IMR-90 (cell line): ENCODE data around the gene HMG20B. TPM values are rescaled to one million over a fixed set of nuclear protein-coding genes. Genes with fewer than 3 reads are reported as not detected.
A peak's percentile ranks its signal among the peaks of the same experiment; 100 is the strongest.

Experiments used
- ATAC-seq: fragments of 200-7000 bp; cut with Tn5 transposase; 2 replicates; pipeline ENCODE4 v1.9.1; 2020; ENCODE audit warnings: low read depth, mild to moderate bottlenecking, moderate library complexity
- BruUV-seq: library from RNA; stranded (reverse); fragments of 400-500 nt; replicated peaks from 2 replicates; lab custom pipeline; 2021; lab: Mats Ljungman, UMichigan
- CTCF ChIA-PET: fragments of 300-600 bp; formaldehyde crosslinking; extraction: SDS; loops from one replicate; lab custom pipeline; 2021; ENCODE audit warnings: antibody characterized with exemption; lab: Yijun Ruan, JAX
- POLR2A ChIA-PET: fragments of 300-600 bp; sonication (Branson Sonifier 250); formaldehyde crosslinking; loops from one replicate; lab custom pipeline; 2022; ENCODE audit warnings: antibody characterized with exemption; ENCODE audit not compliant: unreplicated experiment; lab: Charles Lee
- DNase-seq: peaks from one replicate; pipeline ENCODE4 v3.0.0; 2013
- H2AFZ ChIP-seq: replicated peaks from 2 replicates; pipeline ENCODE3; 2013; ENCODE audit warnings: low read length, mild to moderate bottlenecking; ENCODE audit not compliant: poor library complexity
- H2AK5ac ChIP-seq: 2 replicates; pipeline ENCODE4 v1.6.1; 2013; ENCODE audit warnings: low read depth, low read length, inconsistent platforms
- H2AK9ac ChIP-seq: replicated peaks from 2 replicates; pipeline ENCODE3; 2013; ENCODE audit warnings: mild to moderate bottlenecking, low read depth, low read length, moderate library complexity; ENCODE audit not compliant: poor library complexity
- H2BK120ac ChIP-seq: 2 replicates; pipeline ENCODE4 v1.6.1; 2013; ENCODE audit warnings: low read depth, low read length, inconsistent platforms
- H2BK15ac ChIP-seq: 3 replicates; pipeline ENCODE4 v1.6.1; 2013; ENCODE audit warnings: low read depth, low read length, inconsistent platforms
- H2BK20ac ChIP-seq: 2 replicates; pipeline ENCODE4 v1.6.1; 2013; ENCODE audit warnings: low read depth, mild to moderate bottlenecking, inconsistent platforms, low read length, moderate library complexity
- H2BK5ac ChIP-seq: 2 replicates; pipeline ENCODE4 v1.6.1; 2013; ENCODE audit warnings: mild to moderate bottlenecking, low read depth, low read length, inconsistent platforms; ENCODE audit not compliant: poor library complexity, severe bottlenecking
- H3K14ac ChIP-seq: replicated peaks from 2 replicates; pipeline ENCODE4 v1.6.1; 2013; ENCODE audit warnings: low read depth, low read length, inconsistent platforms
- H3K18ac ChIP-seq: 2 replicates; pipeline ENCODE4 v1.6.1; 2013; ENCODE audit warnings: low read depth, low read length, control low read depth
- H3K23ac ChIP-seq: 2 replicates; pipeline ENCODE4 v1.6.1; 2013; ENCODE audit warnings: low read depth, low read length, inconsistent platforms
- H3K27ac ChIP-seq: 2 replicates; pipeline ENCODE4 v1.5.1; 2013; ENCODE audit warnings: mild to moderate bottlenecking, control low read depth, low read length; ENCODE audit not compliant: insufficient read depth
- H3K27me3 ChIP-seq: 2 replicates; pipeline ENCODE4 v1.6.1; 2013; ENCODE audit warnings: low read length; ENCODE audit not compliant: control insufficient read depth, insufficient read depth
- H3K36me3 ChIP-seq: 2 replicates; pipeline ENCODE4 v1.6.1; 2013; ENCODE audit warnings: low read length, mixed read lengths; ENCODE audit not compliant: control insufficient read depth, insufficient read depth
- H3K4ac ChIP-seq: 2 replicates; pipeline ENCODE4 v1.6.1; 2013; ENCODE audit warnings: low read depth, low read length, inconsistent platforms
- H3K4me1 ChIP-seq: 2 replicates; pipeline ENCODE4 v1.6.1; 2013; ENCODE audit warnings: low read length, mixed read lengths; ENCODE audit not compliant: control insufficient read depth, insufficient read depth
- H3K4me2 ChIP-seq: 2 replicates; pipeline ENCODE4 v1.6.1; 2013; ENCODE audit warnings: low read depth, mild to moderate bottlenecking, control low read depth, low read length, moderate library complexity
- H3K4me3 ChIP-seq: 2 replicates; pipeline ENCODE4 v1.5.1; 2013; ENCODE audit warnings: low read depth, mild to moderate bottlenecking, control low read depth, low read length, moderate library complexity; ENCODE audit not compliant: insufficient read depth
- H3K56ac ChIP-seq: 2 replicates; pipeline ENCODE4 v1.6.1; 2013; ENCODE audit warnings: low read length, inconsistent platforms; ENCODE audit not compliant: insufficient read depth; ENCODE audit errors: extremely low read depth
- H3K79me1 ChIP-seq, 2 experiments: 2 replicates each; pipeline ENCODE4 v1.6.1; 2013; ENCODE audit warnings: low read length in 2 of 2, inconsistent platforms in 1 of 2, low read depth in 1 of 2
- H3K9ac ChIP-seq: 2 replicates; pipeline ENCODE4 v1.6.1; 2013; ENCODE audit warnings: low read depth, low read length, control low read depth
- H3K9me1 ChIP-seq: 2 replicates; pipeline ENCODE4 v1.6.1; 2013; ENCODE audit warnings: low read length, inconsistent platforms; ENCODE audit not compliant: insufficient read depth
- H3K9me3 ChIP-seq: 2 replicates; pipeline ENCODE4 v1.6.1; 2013; ENCODE audit warnings: low read length; ENCODE audit not compliant: control insufficient read depth, insufficient read depth
- H4K20me1 ChIP-seq: 2 replicates; pipeline ENCODE4 v1.6.1; 2013; ENCODE audit warnings: low read length, inconsistent platforms; ENCODE audit not compliant: insufficient read depth
- H4K5ac ChIP-seq: 2 replicates; pipeline ENCODE4 v1.6.1; 2013; ENCODE audit warnings: mild to moderate bottlenecking, low read depth, low read length, control low read depth
- H4K8ac ChIP-seq, 2 experiments: 2 replicates each; pipeline ENCODE4 v1.6.1; 2013; ENCODE audit warnings: low read depth in 2 of 2, low read length in 2 of 2, control low read depth in 1 of 2, inconsistent platforms in 1 of 2
- H4K91ac ChIP-seq: 2 replicates; pipeline ENCODE4 v1.6.1; 2013; ENCODE audit warnings: low read depth, low read length, inconsistent platforms; ENCODE audit not compliant: insufficient read depth
- BHLHE40 ChIP-seq: fragments of 150-350 bp; IDR thresholded peaks from 2 replicates; pipeline ENCODE4 v1.6.1; 2016; ENCODE audit warnings: mild to moderate bottlenecking, low read depth, low read length
- CEBPB ChIP-seq: IDR thresholded peaks from 2 replicates; pipeline ENCODE4 v1.6.1; 2012; ENCODE audit warnings: low read depth, low read length, improper control_type of control experiment
- CHD1 ChIP-seq: IDR thresholded peaks from 2 replicates; pipeline ENCODE4 v1.6.1; 2012; ENCODE audit warnings: low read depth, low read length, improper control_type of control experiment
- FOS ChIP-seq: fragments of 150-350 bp; IDR thresholded peaks from 2 replicates; pipeline ENCODE4 v1.6.1; 2016; ENCODE audit warnings: low read depth, low read length
- MAFK ChIP-seq: IDR thresholded peaks from 2 replicates; pipeline ENCODE4 v1.6.1; 2012; ENCODE audit warnings: low read depth, low read length, improper control_type of control experiment
- MAZ ChIP-seq: IDR thresholded peaks from 2 replicates; pipeline ENCODE4 v1.6.1; 2012; ENCODE audit warnings: low read depth, mild to moderate bottlenecking, low read length, improper control_type of control experiment, moderate library complexity, borderline replicate concordance
- MXI1 ChIP-seq: IDR thresholded peaks from 2 replicates; pipeline ENCODE4 v1.6.1; 2012; ENCODE audit warnings: low read depth, mild to moderate bottlenecking, low read length, moderate library complexity, borderline replicate concordance
- NFE2L2 ChIP-seq: fragments of 150-350 bp; IDR thresholded peaks from 2 replicates; pipeline ENCODE4 v1.6.1; 2016; ENCODE audit warnings: low read depth, mild to moderate bottlenecking, low read length
- POLR2A ChIP-seq: IDR thresholded peaks from 2 replicates; pipeline ENCODE4 v1.6.1; 2012; ENCODE audit warnings: mild to moderate bottlenecking, low read depth, low read length
- RAD21 ChIP-seq: IDR thresholded peaks from 2 replicates; pipeline ENCODE4 v1.6.1; 2012; ENCODE audit warnings: low read length, improper control_type of control experiment
- RCOR1 ChIP-seq: IDR thresholded peaks from 2 replicates; pipeline ENCODE4 v1.6.1; 2012; ENCODE audit warnings: mild to moderate bottlenecking, low read length, improper control_type of control experiment; ENCODE audit not compliant: insufficient replicate concordance
- RFX5 ChIP-seq: IDR thresholded peaks from 2 replicates; pipeline ENCODE4 v1.8.0; 2012; ENCODE audit warnings: low read depth, mild to moderate bottlenecking, low read length, moderate library complexity
- SMC3 ChIP-seq: fragments of 150-350 bp; IDR thresholded peaks from 2 replicates; pipeline ENCODE4 v1.6.1; 2016; ENCODE audit warnings: low read depth, mild to moderate bottlenecking, antibody characterized with exemption, low read length, moderate library complexity
- WGBS, 2 experiments: methylation state at CpG; one replicate each; pipeline versions ENCODE4 v1.1.5 to v1.1.7; 2013; ENCODE audit warnings: missing lambda C conversion rate in 2 of 2; ENCODE audit not compliant: insufficient read length in 1 of 2; ENCODE audit errors: extremely low coverage in 2 of 2; 5-methylcytosine and 5-hydroxymethylcytosine counted together
- dilution Hi-C: fragments of 300-500 bp; cut with HindIII; formaldehyde crosslinking; loops from one replicate; pipeline ENCODE4 v1.14.3; 2018; ENCODE audit warnings: low sequenced_read_pairs; ENCODE audit not compliant: unreplicated experiment
- in situ Hi-C: fragments of 300-500 bp; cut with MboI; formaldehyde crosslinking; loops from 3 replicates; pipeline ENCODE4 v1.14.3; 2019; ENCODE audit warnings: low sequenced_read_pairs, inconsistent platforms, mixed read lengths
- intact Hi-C: fragments of 100-400 bp; cut with micrococcal nuclease; formaldehyde crosslinking; loops from 2 replicates; pipeline ENCODE4 v1.10.0; 2022
- polyA plus RNA-seq, 3 experiments: library from polyadenylated mRNA; depleted of rRNA; stranded (reverse); fragments of >200 nt; gene quantifications; 2 replicates each; pipeline ENCODE4 v1.2.3, GENCODE V29; 2012; ENCODE audit warnings: low replicate concordance in 1 of 3
- total RNA-seq: library from RNA; depleted of rRNA; stranded (reverse); fragments of >200 nt; gene quantifications from 2 replicates; pipeline ENCODE4 v1.2.3, GENCODE V29; 2012
- TF ChIP-seq, protein P1 (sequence below): fragments of 150-350 bp; IDR thresholded peaks from 2 replicates; pipeline ENCODE4 v1.6.1; 2017; ENCODE audit warnings: mild to moderate bottlenecking, antibody characterized with exemption, low read length, low read depth
- TF ChIP-seq, protein P2 (sequence below): fragments of 150-350 bp; IDR thresholded peaks from 2 replicates; pipeline ENCODE4 v1.6.1; 2016; ENCODE audit warnings: low read depth, mild to moderate bottlenecking, low read length, moderate library complexity, borderline replicate concordance
- TF ChIP-seq, protein P3 (sequence below): conservative IDR thresholded peaks from 2 replicates; pipeline ENCODE4 v1.5.1; 2012; ENCODE audit warnings: mild to moderate bottlenecking, low read depth, low read length, improper control_type of control experiment

HMG20B gene
- total and polyA plus RNA-seq, 2 of the 4 experiments (the other 2 are of a cell fraction), result 57.5 to 63.8 TPM

DNA sequence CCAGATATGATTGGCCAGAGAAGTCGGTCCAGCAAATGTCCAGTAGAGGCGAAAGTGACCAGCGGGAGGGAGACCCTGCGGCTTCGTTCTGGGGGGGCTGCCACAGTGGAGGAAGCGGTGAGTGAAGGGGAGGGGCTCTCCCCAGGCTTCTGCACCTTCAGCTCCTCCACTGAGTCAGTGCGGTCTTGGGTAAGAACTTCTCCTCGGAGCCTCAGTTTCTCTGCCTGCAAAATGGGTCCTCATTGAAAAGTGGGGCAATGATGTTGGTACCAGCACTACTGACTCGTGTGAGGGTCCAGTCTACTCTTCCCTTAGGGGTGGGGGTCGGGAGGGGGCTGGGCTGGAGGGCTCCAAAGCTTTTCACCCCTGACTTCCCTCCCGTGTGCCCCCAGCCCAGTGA is 16.7 kb downstream of the HMG20B start:
- POLR2A ChIA-PET, result no interaction called here
- Histone ChIP-seq H2BK120ac (no peak overlapping the region), H3K56ac (no peak overlapping the region), H3K4me2 (no peak overlapping the region), H3K79me1 (no peaks in the 10 kb centered on the region), H3K18ac (no peak overlapping the region), H3K14ac (no peak overlapping the region), H4K20me1 (no peaks in the 10 kb centered on the region), H2BK5ac (no peak overlapping the region), H4K8ac (no peak overlapping the region), H3K27me3 (peaks cover 13% of the 10 kb centered on the region), H3K27ac (no peak overlapping the region), H3K9me3 (no peaks in the 10 kb centered on the region; the same call in 1 of the 2 replicates), H3K9ac (no peak overlapping the region), H3K36me3 (no peaks in the 10 kb centered on the region), H3K23ac (no peak overlapping the region), H3K4me3 (no peak overlapping the region), H2BK20ac (no peak overlapping the region), H2AK9ac (no peak overlapping the region), H3K4me1 (no peaks in the 10 kb centered on the region), H4K91ac (no peak overlapping the region), H2BK15ac (no peak overlapping the region), H3K9me1 (no peaks in the 10 kb centered on the region), H2AK5ac (no peak overlapping the region), H4K5ac (no peak overlapping the region), H3K4ac (no peak overlapping the region), H2AFZ (peak overlapping the region; percentile 52)
- in situ Hi-C loops, result no loop called here
- DNase-seq (no peak), ATAC-seq (no peak)
- dilution Hi-C loops, result no loop called here
- whole genome bisulfite sequencing, 2 experiments, result no CpG with 5 or more reads among the region's 11 CpGs
- TF ChIP-seq RAD21 (no peak), MXI1 (no peak), CHD1 (no peak), BHLHE40 (no peak), NFE2L2 (no peak), RCOR1 (no peak), SMC3 (no peak), POLR2A (no peak), FOS (no peak), MAFK (no peak), MAZ (no peak), RFX5 (no peak), CEBPB (no peak)
- TF ChIP-seq, protein P1, sequence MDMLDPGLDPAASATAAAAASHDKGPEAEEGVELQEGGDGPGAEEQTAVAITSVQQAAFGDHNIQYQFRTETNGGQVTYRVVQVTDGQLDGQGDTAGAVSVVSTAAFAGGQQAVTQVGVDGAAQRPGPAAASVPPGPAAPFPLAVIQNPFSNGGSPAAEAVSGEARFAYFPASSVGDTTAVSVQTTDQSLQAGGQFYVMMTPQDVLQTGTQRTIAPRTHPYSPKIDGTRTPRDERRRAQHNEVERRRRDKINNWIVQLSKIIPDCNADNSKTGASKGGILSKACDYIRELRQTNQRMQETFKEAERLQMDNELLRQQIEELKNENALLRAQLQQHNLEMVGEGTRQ, result no peak
- TF ChIP-seq, protein P2, sequence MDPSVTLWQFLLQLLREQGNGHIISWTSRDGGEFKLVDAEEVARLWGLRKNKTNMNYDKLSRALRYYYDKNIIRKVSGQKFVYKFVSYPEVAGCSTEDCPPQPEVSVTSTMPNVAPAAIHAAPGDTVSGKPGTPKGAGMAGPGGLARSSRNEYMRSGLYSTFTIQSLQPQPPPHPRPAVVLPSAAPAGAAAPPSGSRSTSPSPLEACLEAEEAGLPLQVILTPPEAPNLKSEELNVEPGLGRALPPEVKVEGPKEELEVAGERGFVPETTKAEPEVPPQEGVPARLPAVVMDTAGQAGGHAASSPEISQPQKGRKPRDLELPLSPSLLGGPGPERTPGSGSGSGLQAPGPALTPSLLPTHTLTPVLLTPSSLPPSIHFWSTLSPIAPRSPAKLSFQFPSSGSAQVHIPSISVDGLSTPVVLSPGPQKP, result no peak
- TF ChIP-seq, protein P3, sequence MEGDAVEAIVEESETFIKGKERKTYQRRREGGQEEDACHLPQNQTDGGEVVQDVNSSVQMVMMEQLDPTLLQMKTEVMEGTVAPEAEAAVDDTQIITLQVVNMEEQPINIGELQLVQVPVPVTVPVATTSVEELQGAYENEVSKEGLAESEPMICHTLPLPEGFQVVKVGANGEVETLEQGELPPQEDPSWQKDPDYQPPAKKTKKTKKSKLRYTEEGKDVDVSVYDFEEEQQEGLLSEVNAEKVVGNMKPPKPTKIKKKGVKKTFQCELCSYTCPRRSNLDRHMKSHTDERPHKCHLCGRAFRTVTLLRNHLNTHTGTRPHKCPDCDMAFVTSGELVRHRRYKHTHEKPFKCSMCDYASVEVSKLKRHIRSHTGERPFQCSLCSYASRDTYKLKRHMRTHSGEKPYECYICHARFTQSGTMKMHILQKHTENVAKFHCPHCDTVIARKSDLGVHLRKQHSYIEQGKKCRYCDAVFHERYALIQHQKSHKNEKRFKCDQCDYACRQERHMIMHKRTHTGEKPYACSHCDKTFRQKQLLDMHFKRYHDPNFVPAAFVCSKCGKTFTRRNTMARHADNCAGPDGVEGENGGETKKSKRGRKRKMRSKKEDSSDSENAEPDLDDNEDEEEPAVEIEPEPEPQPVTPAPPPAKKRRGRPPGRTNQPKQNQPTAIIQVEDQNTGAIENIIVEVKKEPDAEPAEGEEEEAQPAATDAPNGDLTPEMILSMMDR, result no peak
- intact Hi-C loops, result no loop called here
- BruUV-seq, result no TSS peak
- CTCF ChIA-PET, result no interaction called here
